ENCODE measurements around the gene ATRN. TPM values are rescaled to one million over a fixed set of nuclear protein-coding genes. Genes with fewer than 3 reads are reported as not detected.

Gene ATRN
- total and polyA plus RNA-seq, 2 of the 8 experiments (the other 6 are each of a cell fraction or from before 2014, with no cell fraction given): 12.0 to 17.4 TPM

DNA sequence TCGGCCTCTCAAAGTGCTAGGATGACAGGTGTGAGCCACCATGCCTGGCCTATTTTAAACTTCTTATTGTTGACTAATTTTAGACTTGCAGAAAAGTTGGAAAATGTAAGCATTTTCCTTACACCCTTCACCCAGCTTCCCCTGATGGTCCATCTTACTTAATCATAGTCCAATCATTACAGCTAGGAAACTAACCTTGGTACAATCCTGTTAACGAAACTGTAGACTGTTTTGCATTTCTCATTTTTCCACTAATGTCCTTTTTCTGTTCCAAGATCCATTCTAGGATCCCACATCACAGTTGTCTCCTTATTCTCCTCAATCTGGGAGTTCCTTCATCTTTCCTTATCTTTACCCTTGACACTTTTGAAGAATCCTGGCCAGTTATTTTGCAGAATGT, 193.0 kb downstream of the ATRN start:
- H3K4me1 ChIP-seq (replicated peaks in 1 of 4; ENCODE audit: control insufficient read depth in 3 of 4, insufficient read depth in 4 of 4, low read length in 3 of 4): peaks cover 0 to 4% (median 1%) of the 10 kb centered on the region in 4 experiments; a peak in 3 of 7 replicates
- no peak overlapping the region for H2BK20ac ChIP-seq (ENCODE audit: low read length)
- no peak overlapping the region for H3K4ac ChIP-seq (replicated peaks; ENCODE audit: insufficient read length, low read depth, low read length)
- DNase-seq (ENCODE audit: low read depth in 1 of 2, low spot score in 2 of 2) (no peak), FAIRE-seq (no peak)
- no peak overlapping the region for H3K4me2 ChIP-seq (ENCODE audit: insufficient read depth in 1 of 2, low read depth in 2 of 2, low read length in 2 of 2)
- no peak overlapping the region for H2BK15ac ChIP-seq (ENCODE audit: low read length)
- ChIA-PET POLR2A (ENCODE audit: partially characterized antibody) (interaction anchor here (0.6 kb wide), 1 partner anchor 13 kb away, joined by 3 read pairs; no protein-coding TSS in a partner anchor), CTCF (ENCODE audit: partially characterized antibody) (interaction anchor here (0.6 to 45.1 kb wide), 3 partner anchors 13 to 63 kb away, joined by 3 to 1432 read pairs (median 8); partner anchors contain the start of genes ADAM33 and SIGLEC1)
- H4K8ac ChIP-seq (ENCODE audit: extremely low read depth, insufficient read depth, low read length): no peak overlapping the region
- no peak overlapping the region for H3K4me3 ChIP-seq (ENCODE audit: extremely low read depth in 1 of 4, insufficient read depth in 2 of 4, low read depth in 3 of 4, low read length in 4 of 4)
- H2BK12ac ChIP-seq (ENCODE audit: low read depth, low read length): no peak overlapping the region
- no peak for TF ChIP-seq CREB1 (IDR thresholded peaks at IDR 0.05)
- no peak for TF ChIP-seq SP2 (IDR thresholded peaks at IDR 0.05; ENCODE audit: low read length)
- no peak for TF ChIP-seq BRCA1 (IDR thresholded peaks at IDR 0.05; ENCODE audit: low read depth, low read length)
- no peak for TF ChIP-seq TBP (IDR thresholded peaks at IDR 0.05; ENCODE audit: low read depth, low read length)
- TF ChIP-seq KDM1A (IDR thresholded peaks at IDR 0.05; ENCODE audit: borderline replicate concordance, low read length): no peak
- no peak for TF ChIP-seq POLR2A (IDR thresholded peaks at IDR 0.05; ENCODE audit: control extremely low read depth in 1 of 2, low read depth in 2 of 2, low read length in 2 of 2)
- no peak for TF ChIP-seq RAD21 (IDR thresholded peaks at IDR 0.05 in 1 of 2, conservative IDR thresholded peaks at IDR 0.05 in 1 of 2; ENCODE audit: low read depth in 2 of 2, low read length in 2 of 2)
- TF ChIP-seq, protein P1, sequence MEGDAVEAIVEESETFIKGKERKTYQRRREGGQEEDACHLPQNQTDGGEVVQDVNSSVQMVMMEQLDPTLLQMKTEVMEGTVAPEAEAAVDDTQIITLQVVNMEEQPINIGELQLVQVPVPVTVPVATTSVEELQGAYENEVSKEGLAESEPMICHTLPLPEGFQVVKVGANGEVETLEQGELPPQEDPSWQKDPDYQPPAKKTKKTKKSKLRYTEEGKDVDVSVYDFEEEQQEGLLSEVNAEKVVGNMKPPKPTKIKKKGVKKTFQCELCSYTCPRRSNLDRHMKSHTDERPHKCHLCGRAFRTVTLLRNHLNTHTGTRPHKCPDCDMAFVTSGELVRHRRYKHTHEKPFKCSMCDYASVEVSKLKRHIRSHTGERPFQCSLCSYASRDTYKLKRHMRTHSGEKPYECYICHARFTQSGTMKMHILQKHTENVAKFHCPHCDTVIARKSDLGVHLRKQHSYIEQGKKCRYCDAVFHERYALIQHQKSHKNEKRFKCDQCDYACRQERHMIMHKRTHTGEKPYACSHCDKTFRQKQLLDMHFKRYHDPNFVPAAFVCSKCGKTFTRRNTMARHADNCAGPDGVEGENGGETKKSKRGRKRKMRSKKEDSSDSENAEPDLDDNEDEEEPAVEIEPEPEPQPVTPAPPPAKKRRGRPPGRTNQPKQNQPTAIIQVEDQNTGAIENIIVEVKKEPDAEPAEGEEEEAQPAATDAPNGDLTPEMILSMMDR (IDR thresholded peaks at IDR 0.05; ENCODE audit: control extremely low read depth in 1 of 3, insufficient read depth in 1 of 3, low read depth in 1 of 3, low read length in 3 of 3): no peak
- TF ChIP-seq, protein P2, sequence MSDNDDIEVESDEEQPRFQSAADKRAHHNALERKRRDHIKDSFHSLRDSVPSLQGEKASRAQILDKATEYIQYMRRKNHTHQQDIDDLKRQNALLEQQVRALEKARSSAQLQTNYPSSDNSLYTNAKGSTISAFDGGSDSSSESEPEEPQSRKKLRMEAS (IDR thresholded peaks at IDR 0.05): no peak
- TF ChIP-seq CHD1 (IDR thresholded peaks at IDR 0.05; ENCODE audit: low read depth, low read length): no peak
- H4K20me1 ChIP-seq (replicated peaks in 1 of 2; ENCODE audit: control insufficient read depth in 1 of 2, insufficient read depth in 2 of 2, low read length in 2 of 2): peaks cover 0 to 2% of the 10 kb centered on the region in 2 experiments
- H4K91ac ChIP-seq (replicated peaks; ENCODE audit: insufficient read length, low read length): no peak overlapping the region
- peaks cover 0 to 5% (median 0%) of the 10 kb centered on the region in 4 experiments; a peak in 1 of 8 replicates for H3K36me3 ChIP-seq (ENCODE audit: control insufficient read depth in 2 of 4, insufficient read depth in 4 of 4, low read length in 3 of 4)
- no peak overlapping the region for H4K5ac ChIP-seq (ENCODE audit: insufficient read length, low read depth, low read length)
- H3K79me2 ChIP-seq (ENCODE audit: control insufficient read depth in 1 of 2, insufficient read depth in 2 of 2, low read length in 2 of 2): no peaks in the 10 kb centered on the region
- peaks cover 0 to 17% of the 10 kb centered on the region in 2 experiments; a peak in 2 of 4 replicates for H3K9me3 ChIP-seq (ENCODE audit: insufficient read depth in 2 of 2, low read depth in 1 of 2, low read length in 1 of 2)
- H3K14ac ChIP-seq (ENCODE audit: insufficient read length): no peak overlapping the region
- H2AK5ac ChIP-seq (ENCODE audit: low read depth, low read length): no peak overlapping the region
- H3K23ac ChIP-seq (ENCODE audit: insufficient read length): no peak overlapping the region
- H2BK120ac ChIP-seq (replicated peaks; ENCODE audit: low read depth, low read length): no peak overlapping the region
- peaks cover 2% of the 10 kb centered on the region; the same call in 1 of the 2 replicates for H3K23me2 ChIP-seq (ENCODE audit: low read depth, low read length)
- H3K18ac ChIP-seq (ENCODE audit: extremely low read depth, low read length): no peak overlapping the region
- 77% methylated on average over 2 of the region's 2 CpGs; no CpG with 5 or more reads in 1 of the 2 experiments for WGBS, 2 experiments (ENCODE audit: extremely low coverage in 1 of 2, insufficient coverage in 1 of 2, insufficient read length in 1 of 2, insufficient replicate concordance in 2 of 2, low coverage in 1 of 2, low lambda C conversion rate in 2 of 2, missing lambda C conversion rate in 1 of 2)
- no peak overlapping the region for H3K9ac ChIP-seq (replicated peaks in 1 of 4; ENCODE audit: extremely low read depth in 1 of 4, low read depth in 3 of 4, low read length in 3 of 4)
- no peak overlapping the region for H2BK5ac ChIP-seq (ENCODE audit: low read depth, low read length)
- no peak overlapping the region for H3K27ac ChIP-seq (ENCODE audit: low read depth, low read length)
- H3K27me3 ChIP-seq (replicated peaks in 1 of 4; ENCODE audit: control insufficient read depth in 3 of 4, extremely low read depth in 1 of 4, insufficient read depth in 3 of 4, low read length in 3 of 4): peaks cover 0 to 2% (median 0%) of the 10 kb centered on the region in 4 experiments; a peak in 1 of 7 replicates
- no peaks in the 10 kb centered on the region for H3K79me1 ChIP-seq (ENCODE audit: low read depth, low read length)
- H3K56ac ChIP-seq (replicated peaks; ENCODE audit: insufficient read length, low read depth, low read length): no peak overlapping the region
- H2AFZ ChIP-seq (ENCODE audit: low read length): no peak overlapping the region

Data from H1 (cell line).